Measurements from ENCODE around the gene LRRC59.

GRCh38 chr17:50359005-50359699, 38.2 kb downstream of the LRRC59 start:
- TF ChIP-seq ZNF644 (CRISPR knock-in tag; IDR thresholded peaks at IDR 0.05; ENCODE audit: low read depth): no peak
- TF ChIP-seq PHF8 (CRISPR knock-in tag; IDR thresholded peaks at IDR 0.05): no peak
- no peak for TF ChIP-seq TRIM22 (IDR thresholded peaks at IDR 0.05)
- no peak for TF ChIP-seq ZNF20 (CRISPR knock-in tag; IDR thresholded peaks at IDR 0.05)
- no peak for TF ChIP-seq MAX (IDR thresholded peaks at IDR 0.05)
- no peak; the same call in 1 of the 2 replicates for TF ChIP-seq CTCF (CRISPR knock-in tag; IDR thresholded peaks at IDR 0.05)
- no peak for TF ChIP-seq PRDM15 (CRISPR knock-in tag; IDR thresholded peaks at IDR 0.05)
- no peak for TF ChIP-seq KLF9 (CRISPR knock-in tag; IDR thresholded peaks at IDR 0.05; ENCODE audit: low read depth)
- no peak for TF ChIP-seq ZSCAN5A (CRISPR knock-in tag; IDR thresholded peaks at IDR 0.05; ENCODE audit: borderline replicate concordance)
- TF ChIP-seq BCLAF1 (IDR thresholded peaks at IDR 0.05): no peak

Measured in HepG2 (cell line).